GM12892 (cell line): ENCODE data around the gene GLB1L3.

Experiments used
- POLR2A ChIP-seq: IDR thresholded peaks from 2 replicates; pipeline ENCODE4 v1.6.1; 2011; ENCODE audit warnings: low read depth, low read length, control low read depth
- POLR2AphosphoS5 ChIP-seq: IDR thresholded peaks from 2 replicates; pipeline ENCODE4 v1.6.1; 2011; ENCODE audit warnings: low read depth, low read length, control low read depth

- TF ChIP-seq POLR2AphosphoS5 (no peak), POLR2A (no peak)
These were observed 46.4 kb downstream of the GLB1L3 start for GRCh38 chr11:134322553-134322952.
